SK-N-SH treated with all-trans-retinoic acid at 6 μM for 48 hours (cell line): ENCODE results near the gene PRSS1.
"Not testable (repeated sequence)": the region's sequence is repeated elsewhere in the genome, so short reads cannot be mapped to it uniquely, and the experiment has no call there.

Source experiments
- ATAC-seq: fragments of 200-7000 bp; cut with Tn5 transposase; 3 replicates; pipeline ENCODE4 v1.9.1; 2020; ENCODE audit warnings: mild to moderate bottlenecking, moderate library complexity
- BACH2 ChIP-seq: fragments of 250-450 bp; sonication (Bioruptor Pico); IDR thresholded peaks from 2 replicates; pipeline ENCODE4 v1.9.0; 2021; ENCODE audit warnings: mild to moderate bottlenecking, borderline replicate concordance
- CSDC2 ChIP-seq: fragments of 250-450 bp; sonication (Bioruptor Pico); IDR thresholded peaks from 2 replicates; pipeline ENCODE4 v1.5.0; 2020; ENCODE audit warnings: mild to moderate bottlenecking, moderate library complexity
- ESRRG ChIP-seq: fragments of 250-450 bp; sonication (Bioruptor Pico); IDR thresholded peaks from 2 replicates; pipeline ENCODE4 v1.6.1; 2021; ENCODE audit warnings: mild to moderate bottlenecking
- GLIS3 ChIP-seq: fragments of 250-450 bp; sonication (Bioruptor Pico); IDR thresholded peaks from 2 replicates; pipeline ENCODE4 v1.5.0; 2020; ENCODE audit warnings: mild to moderate bottlenecking, moderate library complexity
- ISL1 ChIP-seq: fragments of 250-450 bp; sonication (Bioruptor Pico); IDR thresholded peaks from 2 replicates; pipeline ENCODE4 v2.1.2; 2022; ENCODE audit warnings: mild to moderate bottlenecking, moderate library complexity
- OSR1 ChIP-seq: fragments of 250-450 bp; sonication (Bioruptor Pico); IDR thresholded peaks from 2 replicates; pipeline ENCODE4 v1.8.0; 2022; ENCODE audit warnings: moderate library complexity, mild to moderate bottlenecking, inconsistent platforms
- PPARA ChIP-seq: fragments of 250-450 bp; sonication (Bioruptor Pico); IDR thresholded peaks from 2 replicates; pipeline ENCODE4 v1.5.0; 2020; ENCODE audit warnings: mild to moderate bottlenecking, borderline replicate concordance
- RARB ChIP-seq: fragments of 250-450 bp; sonication (Bioruptor Pico); IDR thresholded peaks from 2 replicates; pipeline ENCODE4 v1.8.0; 2021; ENCODE audit warnings: mild to moderate bottlenecking, moderate library complexity
- TOX ChIP-seq: fragments of 250-450 bp; sonication (Bioruptor Pico); IDR thresholded peaks from 2 replicates; pipeline ENCODE4 v1.8.0; 2021; ENCODE audit warnings: mild to moderate bottlenecking, moderate library complexity, borderline replicate concordance
- ZC3H10 ChIP-seq: fragments of 250-450 bp; sonication (Bioruptor Pico); IDR thresholded peaks from 2 replicates; pipeline ENCODE4 v1.5.1; 2021; ENCODE audit warnings: mild to moderate bottlenecking, moderate library complexity
- ZFP30 ChIP-seq: fragments of 450-650 bp; formaldehyde crosslinking; IDR thresholded peaks from 2 replicates; pipeline ENCODE4 v1.5.0; 2022; ENCODE audit warnings: mild to moderate bottlenecking, moderate library complexity
- ZNF70 ChIP-seq: fragments of 450-650 bp; formaldehyde crosslinking; IDR thresholded peaks from 2 replicates; pipeline ENCODE4 v1.5.0; 2020; ENCODE audit warnings: mild to moderate bottlenecking, moderate library complexity
- ZNF8 ChIP-seq: fragments of 450-650 bp; formaldehyde crosslinking; IDR thresholded peaks from 2 replicates; pipeline ENCODE4 v1.5.0; 2020; ENCODE audit warnings: mild to moderate bottlenecking, moderate library complexity
- TF ChIP-seq, protein P1 (sequence below): fragments of 250-450 bp; sonication (Bioruptor Pico); IDR thresholded peaks from 2 replicates; pipeline ENCODE4 v1.8.0; 2021; ENCODE audit warnings: low read depth, mild to moderate bottlenecking, moderate library complexity, borderline replicate concordance
- TF ChIP-seq, protein P2 (sequence below): fragments of 250-450 bp; sonication (Bioruptor Pico); IDR thresholded peaks from 2 replicates; pipeline ENCODE4 v1.8.0; 2020; ENCODE audit warnings: mild to moderate bottlenecking, moderate library complexity, borderline replicate concordance
- TF ChIP-seq, protein P3 (sequence below): fragments of 250-450 bp; sonication (Bioruptor Pico); IDR thresholded peaks from 2 replicates; pipeline ENCODE4 v1.5.1; 2021; ENCODE audit warnings: mild to moderate bottlenecking, moderate library complexity
- TF ChIP-seq, protein P4 (sequence below): fragments of 250-450 bp; sonication (Bioruptor Pico); IDR thresholded peaks from 2 replicates; pipeline ENCODE4 v1.5.0; 2020; ENCODE audit warnings: mild to moderate bottlenecking, moderate library complexity
- TF ChIP-seq, protein P5 (sequence below): fragments of 250-450 bp; sonication (Bioruptor Pico); IDR thresholded peaks from 2 replicates; pipeline ENCODE4 v1.5.1; 2020; ENCODE audit warnings: low read depth, mild to moderate bottlenecking, moderate library complexity

The PRSS1 gene

DNA sequence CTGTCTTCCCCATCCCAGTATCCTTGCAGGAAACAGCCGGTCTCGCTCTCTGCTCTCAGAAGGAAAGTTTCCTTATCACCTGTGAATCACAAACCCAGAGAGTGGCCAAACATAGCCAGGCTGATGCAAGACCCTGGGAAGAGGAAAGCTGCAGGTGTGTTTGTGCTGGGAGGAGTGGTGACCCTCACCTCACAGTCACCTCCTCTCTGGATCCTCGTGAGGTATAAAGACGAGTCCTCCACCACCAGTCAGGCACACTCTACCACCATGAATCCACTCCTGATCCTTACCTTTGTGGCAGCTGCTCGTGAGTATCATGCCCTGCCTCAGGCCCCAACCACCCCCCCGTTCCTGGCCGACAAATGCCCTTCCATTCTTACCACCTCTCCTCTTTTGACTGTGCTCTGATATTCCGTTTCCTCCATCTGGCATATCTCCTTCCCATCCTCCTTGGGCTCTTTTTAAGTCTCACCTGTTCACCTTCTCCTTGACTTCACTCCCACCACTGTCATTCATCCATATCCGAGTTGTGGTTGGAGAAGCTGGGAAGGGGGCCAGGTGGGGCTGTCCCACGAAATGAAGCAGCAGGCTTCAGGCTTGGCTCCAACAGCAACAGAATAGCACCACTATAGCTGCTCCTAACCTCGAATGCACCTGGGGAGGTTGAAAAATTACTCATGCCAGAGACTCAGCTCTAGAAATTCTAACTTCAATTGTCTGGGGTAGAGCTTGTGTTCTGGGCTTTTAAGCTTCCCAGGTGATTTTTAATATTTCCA is at the start of gene PRSS1:
PRSS1 (plus strand) TSS at position 255 of the 776 bp plus-strand sequence; CDS start at position 268, 13 bp downstream.
- TF ChIP-seq, protein P1, sequence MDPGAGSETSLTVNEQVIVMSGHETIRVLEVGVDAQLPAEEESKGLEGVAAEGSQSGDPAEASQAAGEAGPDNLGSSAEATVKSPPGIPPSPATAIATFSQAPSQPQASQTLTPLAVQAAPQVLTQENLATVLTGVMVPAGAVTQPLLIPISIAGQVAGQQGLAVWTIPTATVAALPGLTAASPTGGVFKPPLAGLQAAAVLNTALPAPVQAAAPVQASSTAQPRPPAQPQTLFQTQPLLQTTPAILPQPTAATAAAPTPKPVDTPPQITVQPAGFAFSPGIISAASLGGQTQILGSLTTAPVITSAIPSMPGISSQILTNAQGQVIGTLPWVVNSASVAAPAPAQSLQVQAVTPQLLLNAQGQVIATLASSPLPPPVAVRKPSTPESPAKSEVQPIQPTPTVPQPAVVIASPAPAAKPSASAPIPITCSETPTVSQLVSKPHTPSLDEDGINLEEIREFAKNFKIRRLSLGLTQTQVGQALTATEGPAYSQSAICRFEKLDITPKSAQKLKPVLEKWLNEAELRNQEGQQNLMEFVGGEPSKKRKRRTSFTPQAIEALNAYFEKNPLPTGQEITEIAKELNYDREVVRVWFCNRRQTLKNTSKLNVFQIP (CRISPR knock-in tag): no peak
- TF ChIP-seq CSDC2 (CRISPR knock-in tag) (no peak), ZFP30 (CRISPR knock-in tag) (no peak), ZNF8 (no peak), GLIS3 (no peak), ISL1 (CRISPR knock-in tag) (no peak), ESRRG (no peak), TOX (no peak), PPARA (CRISPR knock-in tag) (no peak)
- TF ChIP-seq, protein P2, sequence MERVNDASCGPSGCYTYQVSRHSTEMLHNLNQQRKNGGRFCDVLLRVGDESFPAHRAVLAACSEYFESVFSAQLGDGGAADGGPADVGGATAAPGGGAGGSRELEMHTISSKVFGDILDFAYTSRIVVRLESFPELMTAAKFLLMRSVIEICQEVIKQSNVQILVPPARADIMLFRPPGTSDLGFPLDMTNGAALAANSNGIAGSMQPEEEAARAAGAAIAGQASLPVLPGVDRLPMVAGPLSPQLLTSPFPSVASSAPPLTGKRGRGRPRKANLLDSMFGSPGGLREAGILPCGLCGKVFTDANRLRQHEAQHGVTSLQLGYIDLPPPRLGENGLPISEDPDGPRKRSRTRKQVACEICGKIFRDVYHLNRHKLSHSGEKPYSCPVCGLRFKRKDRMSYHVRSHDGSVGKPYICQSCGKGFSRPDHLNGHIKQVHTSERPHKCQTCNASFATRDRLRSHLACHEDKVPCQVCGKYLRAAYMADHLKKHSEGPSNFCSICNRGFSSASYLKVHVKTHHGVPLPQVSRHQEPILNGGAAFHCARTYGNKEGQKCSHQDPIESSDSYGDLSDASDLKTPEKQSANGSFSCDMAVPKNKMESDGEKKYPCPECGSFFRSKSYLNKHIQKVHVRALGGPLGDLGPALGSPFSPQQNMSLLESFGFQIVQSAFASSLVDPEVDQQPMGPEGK (CRISPR knock-in tag): no peak
- TF ChIP-seq, protein P3, sequence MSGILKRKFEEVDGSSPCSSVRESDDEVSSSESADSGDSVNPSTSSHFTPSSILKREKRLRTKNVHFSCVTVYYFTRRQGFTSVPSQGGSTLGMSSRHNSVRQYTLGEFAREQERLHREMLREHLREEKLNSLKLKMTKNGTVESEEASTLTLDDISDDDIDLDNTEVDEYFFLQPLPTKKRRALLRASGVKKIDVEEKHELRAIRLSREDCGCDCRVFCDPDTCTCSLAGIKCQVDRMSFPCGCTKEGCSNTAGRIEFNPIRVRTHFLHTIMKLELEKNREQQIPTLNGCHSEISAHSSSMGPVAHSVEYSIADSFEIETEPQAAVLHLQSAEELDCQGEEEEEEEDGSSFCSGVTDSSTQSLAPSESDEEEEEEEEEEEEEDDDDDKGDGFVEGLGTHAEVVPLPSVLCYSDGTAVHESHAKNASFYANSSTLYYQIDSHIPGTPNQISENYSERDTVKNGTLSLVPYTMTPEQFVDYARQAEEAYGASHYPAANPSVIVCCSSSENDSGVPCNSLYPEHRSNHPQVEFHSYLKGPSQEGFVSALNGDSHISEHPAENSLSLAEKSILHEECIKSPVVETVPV: no peak

DNA sequence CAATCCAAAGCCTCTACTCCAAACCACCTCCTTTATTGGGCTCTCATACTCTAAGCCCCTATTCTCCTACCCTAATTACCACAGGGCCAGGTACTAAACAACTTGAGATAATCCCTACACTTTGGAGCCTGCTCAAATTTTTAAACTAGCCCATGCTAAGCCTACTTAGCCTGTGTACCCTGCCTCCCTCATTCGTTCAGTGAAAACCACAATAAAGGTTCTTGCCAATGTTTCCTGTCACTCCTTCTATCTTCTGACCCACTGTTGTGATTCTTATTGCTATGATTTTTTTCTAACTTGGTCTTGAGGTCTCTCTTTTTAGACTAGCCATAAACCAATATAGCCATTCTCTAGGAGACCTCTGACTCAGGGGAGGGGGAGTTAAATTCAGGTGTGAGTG is 48.3 kb upstream of the PRSS1 start:
- not testable (repeated sequence) for ATAC-seq

More for the DNA sequence above, at the start of gene PRSS1:
- no peak for ATAC-seq

DNA sequence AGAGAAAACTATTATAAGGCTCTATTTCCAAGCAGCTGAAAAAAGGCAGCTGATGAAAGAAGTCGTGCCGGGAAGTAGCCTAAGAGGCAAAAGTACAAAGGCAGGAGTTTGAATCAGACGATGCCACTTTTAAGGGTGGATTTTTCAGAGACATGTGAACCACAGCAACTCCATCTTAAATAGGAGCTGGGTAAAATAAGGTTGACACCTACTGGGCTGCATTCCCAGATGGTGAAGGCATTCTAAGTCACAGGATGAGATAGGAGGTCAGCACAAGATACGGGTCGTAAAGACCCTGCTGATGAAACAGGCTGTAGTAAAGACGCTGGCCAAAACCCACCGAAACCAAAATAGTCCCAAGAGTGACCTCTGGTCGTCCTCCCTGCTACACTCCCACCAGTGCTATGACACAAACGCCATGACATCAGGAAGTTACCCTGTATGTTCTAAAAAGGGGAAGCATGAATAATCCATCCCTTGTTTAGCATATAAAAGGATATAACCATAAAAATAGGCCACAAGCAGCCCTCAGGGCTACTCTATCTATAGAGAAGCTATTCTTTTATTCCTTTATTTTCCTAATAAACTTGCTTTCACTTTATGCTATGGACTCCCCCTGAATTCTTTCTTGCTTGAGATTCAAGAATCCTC is 45.5 kb upstream of the PRSS1 start:
- no peak for ATAC-seq
- TF ChIP-seq BACH2 (CRISPR knock-in tag) (no peak), ZNF8 (no peak), ZC3H10 (no peak), RARB (CRISPR knock-in tag) (no peak), CSDC2 (CRISPR knock-in tag) (no peak), ZNF70 (CRISPR knock-in tag) (no peak)
- TF ChIP-seq, protein P4, sequence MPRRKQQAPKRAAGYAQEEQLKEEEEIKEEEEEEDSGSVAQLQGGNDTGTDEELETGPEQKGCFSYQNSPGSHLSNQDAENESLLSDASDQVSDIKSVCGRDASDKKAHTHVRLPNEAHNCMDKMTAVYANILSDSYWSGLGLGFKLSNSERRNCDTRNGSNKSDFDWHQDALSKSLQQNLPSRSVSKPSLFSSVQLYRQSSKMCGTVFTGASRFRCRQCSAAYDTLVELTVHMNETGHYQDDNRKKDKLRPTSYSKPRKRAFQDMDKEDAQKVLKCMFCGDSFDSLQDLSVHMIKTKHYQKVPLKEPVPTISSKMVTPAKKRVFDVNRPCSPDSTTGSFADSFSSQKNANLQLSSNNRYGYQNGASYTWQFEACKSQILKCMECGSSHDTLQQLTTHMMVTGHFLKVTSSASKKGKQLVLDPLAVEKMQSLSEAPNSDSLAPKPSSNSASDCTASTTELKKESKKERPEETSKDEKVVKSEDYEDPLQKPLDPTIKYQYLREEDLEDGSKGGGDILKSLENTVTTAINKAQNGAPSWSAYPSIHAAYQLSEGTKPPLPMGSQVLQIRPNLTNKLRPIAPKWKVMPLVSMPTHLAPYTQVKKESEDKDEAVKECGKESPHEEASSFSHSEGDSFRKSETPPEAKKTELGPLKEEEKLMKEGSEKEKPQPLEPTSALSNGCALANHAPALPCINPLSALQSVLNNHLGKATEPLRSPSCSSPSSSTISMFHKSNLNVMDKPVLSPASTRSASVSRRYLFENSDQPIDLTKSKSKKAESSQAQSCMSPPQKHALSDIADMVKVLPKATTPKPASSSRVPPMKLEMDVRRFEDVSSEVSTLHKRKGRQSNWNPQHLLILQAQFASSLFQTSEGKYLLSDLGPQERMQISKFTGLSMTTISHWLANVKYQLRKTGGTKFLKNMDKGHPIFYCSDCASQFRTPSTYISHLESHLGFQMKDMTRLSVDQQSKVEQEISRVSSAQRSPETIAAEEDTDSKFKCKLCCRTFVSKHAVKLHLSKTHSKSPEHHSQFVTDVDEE (CRISPR knock-in tag): no peak

DNA sequence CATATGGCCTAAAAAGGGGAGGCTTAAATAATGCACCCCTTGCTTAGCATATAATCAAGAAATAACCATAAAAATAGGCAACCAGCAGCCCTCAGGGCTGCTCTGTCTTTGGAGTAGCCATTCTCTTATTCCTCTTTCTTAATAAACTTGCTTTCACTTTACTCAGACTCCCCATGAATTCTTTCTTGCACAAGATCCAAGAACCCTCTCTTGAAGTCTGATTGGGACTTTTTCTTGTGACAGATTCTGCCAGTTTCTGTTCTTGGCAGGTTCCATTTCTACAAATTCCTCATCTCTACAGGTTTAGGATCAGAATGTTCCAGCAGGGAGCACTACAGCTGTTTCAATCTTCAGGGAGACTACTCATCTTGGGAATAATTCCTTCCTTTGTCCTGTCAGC is 40.5 kb upstream of the PRSS1 start:
- not testable (repeated sequence) for ATAC-seq

DNA sequence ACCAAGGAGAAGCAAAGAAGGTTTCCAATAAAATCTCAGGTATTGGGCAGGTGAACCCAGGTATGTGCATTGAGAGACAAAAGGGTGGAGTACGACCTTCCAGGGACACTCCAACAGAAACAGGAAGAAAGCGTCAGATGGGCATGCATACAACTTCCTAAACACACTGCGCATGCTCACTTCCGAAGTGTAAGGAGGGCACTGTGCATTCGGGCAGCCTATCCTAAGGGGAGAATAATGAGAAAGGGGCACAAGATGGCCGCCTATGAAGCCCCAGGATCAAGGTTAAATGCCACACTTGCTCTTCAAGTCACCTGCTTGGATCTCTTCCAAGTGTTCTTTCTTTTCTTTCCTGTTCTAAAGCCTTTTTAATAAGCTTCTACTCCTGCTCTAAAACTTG is 39.4 kb upstream of the PRSS1 start:
- ATAC-seq: no peak
- TF ChIP-seq ESRRG (no peak), CSDC2 (CRISPR knock-in tag) (no peak), BACH2 (CRISPR knock-in tag) (no peak), OSR1 (CRISPR knock-in tag) (no peak), GLIS3 (no peak), RARB (CRISPR knock-in tag) (no peak)
- TF ChIP-seq, protein P1 (CRISPR knock-in tag): no peak
- TF ChIP-seq, protein P5, sequence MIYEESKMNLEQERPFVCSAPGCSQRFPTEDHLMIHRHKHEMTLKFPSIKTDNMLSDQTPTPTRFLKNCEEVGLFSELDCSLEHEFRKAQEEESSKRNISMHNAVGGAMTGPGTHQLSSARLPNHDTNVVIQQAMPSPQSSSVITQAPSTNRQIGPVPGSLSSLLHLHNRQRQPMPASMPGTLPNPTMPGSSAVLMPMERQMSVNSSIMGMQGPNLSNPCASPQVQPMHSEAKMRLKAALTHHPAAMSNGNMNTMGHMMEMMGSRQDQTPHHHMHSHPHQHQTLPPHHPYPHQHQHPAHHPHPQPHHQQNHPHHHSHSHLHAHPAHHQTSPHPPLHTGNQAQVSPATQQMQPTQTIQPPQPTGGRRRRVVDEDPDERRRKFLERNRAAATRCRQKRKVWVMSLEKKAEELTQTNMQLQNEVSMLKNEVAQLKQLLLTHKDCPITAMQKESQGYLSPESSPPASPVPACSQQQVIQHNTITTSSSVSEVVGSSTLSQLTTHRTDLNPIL: no peak
- TF ChIP-seq, protein P2 (CRISPR knock-in tag): no peak
